ENCODE data around the gene POLG2. TPM values are rescaled to one million over a fixed set of nuclear protein-coding genes. Genes with fewer than 3 reads are reported as not detected.

Gene POLG2
- total and polyA plus RNA-seq, 9 of the 15 experiments (the other 6 are each of a cell fraction or from before 2014, with no cell fraction given) = 13.4 to 44.8 (median 37.0) TPM

- no peak for TF ChIP-seq DIDO1 (tag; IDR thresholded peaks at IDR 0.05; ENCODE audit: low read depth)
- no peak for TF ChIP-seq HDAC3 (IDR thresholded peaks at IDR 0.05; ENCODE audit: borderline replicate concordance, partially characterized antibody)
- peak; percentile 46; the same call in 1 of the 2 replicates for TF ChIP-seq GABPA (tag; conservative IDR thresholded peaks at IDR 0.05; ENCODE audit: low read depth)
- no peak for TF ChIP-seq NCOA2 (IDR thresholded peaks at IDR 0.05; ENCODE audit: partially characterized antibody in 2 of 2)
- no peak for TF ChIP-seq RB1 (IDR thresholded peaks at IDR 0.05; ENCODE audit: low read depth)
- TF ChIP-seq PRPF4 (IDR thresholded peaks at IDR 0.05; ENCODE audit: insufficient read depth, low read depth, low read length, poor library complexity, severe bottlenecking) = no peak
- TF ChIP-seq ZNF696 (CRISPR knock-in tag; conservative IDR thresholded peaks at IDR 0.05) = no peak
- peak; percentile 53; the same call in 1 of the 2 replicates for TF ChIP-seq SPI1 (IDR thresholded peaks at IDR 0.05; ENCODE audit: borderline replicate concordance, low read depth, low read length)
- no peak for TF ChIP-seq ZNF75A (CRISPR knock-in tag; IDR thresholded peaks at IDR 0.05)
- 0 out of 2 replicates have a peak, but pooled peaks have one; percentile 16 for TF ChIP-seq SMAD4 (CRISPR knock-in tag; conservative IDR thresholded peaks at IDR 0.05)
- no peak for TF ChIP-seq SNAPC5 (CRISPR knock-in tag; IDR thresholded peaks at IDR 0.05)
- no peak for TF ChIP-seq SOX6 (IDR thresholded peaks at IDR 0.05)
- no peak for TF ChIP-seq ZNF133 (CRISPR knock-in tag; IDR thresholded peaks at IDR 0.05)
These were observed 54.3 kb downstream of the POLG2 start (continued) for GRCh38 chr17:64442541-64442971.
